Ovary (tissue), 3 donors: Measurements from ENCODE around the gene CCDC81.

Source experiments
- EP300 ChIP-seq: sonication (generic); formaldehyde crosslinking; IDR thresholded peaks from one replicate; pipeline ENCODE4 v1.6.1; 2017; ENCODE audit warnings: antibody characterized with exemption
- POLR2A ChIP-seq: fragments of 450-650 bp; IDR thresholded peaks from one replicate; pipeline ENCODE4 v1.6.1; 2017; ENCODE audit warnings: antibody characterized with exemption, mild to moderate bottlenecking, moderate library complexity
- TF ChIP-seq, protein P1 (sequence below), 3 donors: fragments of 450-650 bp in 2 of 3; fragments of 200-600 bp in 1 of 3; IDR thresholded peaks; one replicate each; pipeline versions ENCODE4 v1.5.1 to v1.8.0; 2016 to 2022; ENCODE audit warnings: antibody characterized with exemption in 3 of 3, mild to moderate bottlenecking in 1 of 3
- donor health status: DM: no; HTN: no; CAD: no.

DNA sequence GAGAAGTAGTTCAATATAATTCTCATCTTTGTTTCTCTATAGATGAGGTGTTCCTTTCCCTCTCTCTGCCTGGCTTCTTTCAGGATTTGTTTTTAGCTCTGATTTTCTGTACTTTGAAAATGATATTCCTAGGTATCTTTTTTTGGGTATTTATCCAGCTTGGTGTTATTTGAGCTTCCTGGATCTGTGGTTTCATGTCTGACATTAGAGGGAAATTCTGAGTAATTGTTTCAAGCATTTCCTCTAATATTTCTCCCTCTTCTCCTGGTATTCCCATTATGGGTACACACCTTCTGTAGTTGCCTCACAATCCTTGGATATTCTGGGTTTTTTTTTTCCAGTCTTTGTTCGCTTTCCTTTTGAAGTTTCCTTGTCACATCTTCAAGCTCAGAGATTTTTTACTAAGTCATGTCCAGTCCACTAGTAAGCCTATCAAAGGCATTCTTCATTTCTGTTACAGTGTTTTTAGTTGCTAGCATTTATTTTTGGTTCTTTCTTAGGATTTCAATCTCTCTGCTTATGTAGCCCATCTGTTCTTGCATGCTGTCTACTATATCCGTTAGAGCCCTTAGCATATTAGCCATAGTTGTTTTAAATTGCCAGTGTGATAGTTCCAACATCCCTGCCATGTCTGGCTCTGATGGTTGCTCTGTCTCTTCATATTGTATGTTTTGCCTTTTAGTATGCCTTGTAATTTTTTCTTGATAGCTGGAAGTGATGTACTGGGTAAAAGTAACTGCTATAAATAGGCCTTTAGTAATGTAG lies 5.8 kb downstream of the CCDC81 start:
- TF ChIP-seq, protein P1, sequence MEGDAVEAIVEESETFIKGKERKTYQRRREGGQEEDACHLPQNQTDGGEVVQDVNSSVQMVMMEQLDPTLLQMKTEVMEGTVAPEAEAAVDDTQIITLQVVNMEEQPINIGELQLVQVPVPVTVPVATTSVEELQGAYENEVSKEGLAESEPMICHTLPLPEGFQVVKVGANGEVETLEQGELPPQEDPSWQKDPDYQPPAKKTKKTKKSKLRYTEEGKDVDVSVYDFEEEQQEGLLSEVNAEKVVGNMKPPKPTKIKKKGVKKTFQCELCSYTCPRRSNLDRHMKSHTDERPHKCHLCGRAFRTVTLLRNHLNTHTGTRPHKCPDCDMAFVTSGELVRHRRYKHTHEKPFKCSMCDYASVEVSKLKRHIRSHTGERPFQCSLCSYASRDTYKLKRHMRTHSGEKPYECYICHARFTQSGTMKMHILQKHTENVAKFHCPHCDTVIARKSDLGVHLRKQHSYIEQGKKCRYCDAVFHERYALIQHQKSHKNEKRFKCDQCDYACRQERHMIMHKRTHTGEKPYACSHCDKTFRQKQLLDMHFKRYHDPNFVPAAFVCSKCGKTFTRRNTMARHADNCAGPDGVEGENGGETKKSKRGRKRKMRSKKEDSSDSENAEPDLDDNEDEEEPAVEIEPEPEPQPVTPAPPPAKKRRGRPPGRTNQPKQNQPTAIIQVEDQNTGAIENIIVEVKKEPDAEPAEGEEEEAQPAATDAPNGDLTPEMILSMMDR (IDR thresholded peaks at IDR 0.05), result no peak
- TF ChIP-seq POLR2A, result no peak
- TF ChIP-seq EP300, result no peak
